Neutrophil (primary cell): ENCODE data around the gene BANK1.

Experiments
- H3K27ac ChIP-seq: fragments of 200-600 bp; sonication (generic); 2 replicates; pipeline ENCODE4 v1.5.1; 2016; ENCODE audit warnings: mild to moderate bottlenecking, moderate library complexity
- H3K27me3 ChIP-seq: fragments of 200-600 bp; sonication (generic); 2 replicates; pipeline ENCODE4 v1.6.0; 2016; ENCODE audit warnings: mild to moderate bottlenecking
- H3K36me3 ChIP-seq: fragments of 200-600 bp; sonication (generic); 2 replicates; pipeline ENCODE4 v1.5.1; 2017
- H3K4me1 ChIP-seq, 2 experiments: fragments of 200-600 bp in 1 of 2; sonication (generic) in 1 of 2; 1 replicate in 1 of 2; 2 replicates in 1 of 2; pipeline versions ENCODE4 v1.5.1 to v1.6.1; 2013 to 2016; ENCODE audit warnings: low read depth in 1 of 2, low read length in 1 of 2, mild to moderate bottlenecking in 1 of 2, moderate library complexity in 1 of 2; ENCODE audit not compliant: control insufficient read depth in 1 of 2, insufficient read depth in 1 of 2
- H3K4me3 ChIP-seq, 2 experiments: fragments of 200-600 bp in 1 of 2; sonication (generic) in 1 of 2; 1 replicate in 1 of 2; 2 replicates in 1 of 2; pipeline ENCODE4 v1.5.1; 2013 to 2016; ENCODE audit warnings: low read depth in 1 of 2, low read length in 1 of 2, mild to moderate bottlenecking in 1 of 2, moderate library complexity in 1 of 2
- H3K9me3 ChIP-seq: fragments of 200-600 bp; sonication (generic); 2 replicates; pipeline ENCODE4 v1.5.1; 2016
- CTCF ChIP-seq: fragments of 200-600 bp; sonication (generic); IDR thresholded peaks from 2 replicates; pipeline ENCODE4 v1.5.1; 2016; ENCODE audit warnings: antibody characterized with exemption

BANK1 gene

GRCh38 chr4:101973361-101973760, 182.8 kb downstream of the BANK1 start:
- Histone ChIP-seq H3K9me3 (no peaks in the 10 kb centered on the region), H3K4me3 (no peak overlapping the region), H3K27ac (no peak overlapping the region), H3K36me3 (no peaks in the 10 kb centered on the region), H3K4me1 (no peaks in the 10 kb centered on the region), H3K27me3 (no peaks in the 10 kb centered on the region)
- TF ChIP-seq CTCF: no peak

- Histone ChIP-seq H3K27me3 (no peaks in the 10 kb centered on the region), H3K9me3 (no peaks in the 10 kb centered on the region), H3K27ac (no peak overlapping the region), H3K4me3 (no peak overlapping the region), H3K4me1 (no peaks in the 10 kb centered on the region), H3K36me3 (no peaks in the 10 kb centered on the region)
- TF ChIP-seq CTCF: no peak
Measured at GRCh38 chr4:101977076-101977475, 186.5 kb downstream of the BANK1 start.

- H3K36me3 ChIP-seq: no peaks in the 10 kb centered on the region
- no peak overlapping the region for H3K27ac ChIP-seq
Measured at GRCh38 chr4:101981756-101982155, 191.2 kb downstream of the BANK1 start.

GRCh38 chr4:101983835-101984234, 193.3 kb downstream of the BANK1 start:
- H3K27me3 ChIP-seq: no peaks in the 10 kb centered on the region
- no peak for TF ChIP-seq CTCF
- H3K4me1 ChIP-seq: no peaks in the 10 kb centered on the region
- no peaks in the 10 kb centered on the region for H3K36me3 ChIP-seq
- no peaks in the 10 kb centered on the region for H3K9me3 ChIP-seq
- H3K4me3 ChIP-seq: no peak overlapping the region
- no peak overlapping the region for H3K27ac ChIP-seq

More at GRCh38 chr4:101981756-101982155, 191.2 kb downstream of the BANK1 start:
- Histone ChIP-seq H3K4me3 (no peak overlapping the region), H3K4me1 (no peaks in the 10 kb centered on the region), H3K9me3 (no peaks in the 10 kb centered on the region), H3K27me3 (no peaks in the 10 kb centered on the region)
- no peak for TF ChIP-seq CTCF

GRCh38 chr4:101987623-101988243, 197.2 kb downstream of the BANK1 start:
- TF ChIP-seq CTCF: no peak
- H3K4me3 ChIP-seq: no peak overlapping the region
- no peak overlapping the region for H3K27ac ChIP-seq
- H3K27me3 ChIP-seq: no peaks in the 10 kb centered on the region
- no peaks in the 10 kb centered on the region for H3K36me3 ChIP-seq
- H3K9me3 ChIP-seq: no peaks in the 10 kb centered on the region
- no peaks in the 10 kb centered on the region for H3K4me1 ChIP-seq
